Measurements from ENCODE around the gene NCOA3.
"Not testable (repeated sequence)": the region's sequence is repeated elsewhere in the genome, so short reads cannot be mapped to it uniquely, and the experiment has no call there.

The NCOA3 gene
- total RNA-seq: 82.8 to 199 (median 135) reads per million in 17 experiments

GRCh38 chr20:47501482-47502270, at the start of gene NCOA3:
Gene NCOA3, plus strand, starts transcription at chr20:47501887. Its CDS starts 120,361 bp downstream, at chr20:47622248.
- peak; percentile 94 to 97 (median 96) for DNase-seq

GRCh38 chr20:47452736-47453161, 48.9 kb upstream of the NCOA3 start:
- DNase-seq: no peak

- DNase-seq: peak; percentile 24 to 45 (median 38)
Measured at GRCh38 chr20:47453167-47453782, 48.4 kb upstream of the NCOA3 start.

- peak in 3 of 4 experiments; percentile 20 to 36 (median 26) for DNase-seq
Measured at GRCh38 chr20:47454298-47455132, 47.2 kb upstream of the NCOA3 start.

- DNase-seq: no peak
Measured at GRCh38 chr20:47455133-47456040, 46.3 kb upstream of the NCOA3 start.

GRCh38 chr20:47456041-47456537, 45.6 kb upstream of the NCOA3 start:
- no peak for DNase-seq

- peak in 2 of 4 experiments; percentile 16 to 34 for DNase-seq
Measured at GRCh38 chr20:47456952-47457724, 44.5 kb upstream of the NCOA3 start.

- not testable (repeated sequence) for DNase-seq
Measured at GRCh38 chr20:47458280-47459050, 43.2 kb upstream of the NCOA3 start.

GRCh38 chr20:47459344-47460073, 42.2 kb upstream of the NCOA3 start:
- DNase-seq: no peak

- DNase-seq: not testable (repeated sequence)
Measured at GRCh38 chr20:47460761-47461112, 41.0 kb upstream of the NCOA3 start.

- DNase-seq: no peak
Measured at GRCh38 chr20:47461120-47461685, 40.5 kb upstream of the NCOA3 start.

GRCh38 chr20:47461906-47462305, 39.8 kb upstream of the NCOA3 start:
- DNase-seq: not testable (repeated sequence)

- peak; percentile 83 to 94 (median 87) for DNase-seq
Measured at GRCh38 chr20:47464380-47465101, 37.1 kb upstream of the NCOA3 start.

GRCh38 chr20:47465335-47466090, 36.2 kb upstream of the NCOA3 start:
- no peak for DNase-seq

- no peak for DNase-seq
Measured at GRCh38 chr20:47466213-47466612, 35.5 kb upstream of the NCOA3 start.

- DNase-seq: no peak
Measured at GRCh38 chr20:47466704-47467459, 34.8 kb upstream of the NCOA3 start.

Data from suppressor macrophage (primary cell).